Measurements from ENCODE around the gene GABRB1. TPM values are rescaled to one million over a fixed set of nuclear protein-coding genes. Genes with fewer than 3 reads are reported as not detected.

The GABRB1 gene
- total and polyA plus RNA-seq, 2 donors (not counting 3 experiments of a cell fraction or from before 2014, with no cell fraction given): not detected

DNA sequence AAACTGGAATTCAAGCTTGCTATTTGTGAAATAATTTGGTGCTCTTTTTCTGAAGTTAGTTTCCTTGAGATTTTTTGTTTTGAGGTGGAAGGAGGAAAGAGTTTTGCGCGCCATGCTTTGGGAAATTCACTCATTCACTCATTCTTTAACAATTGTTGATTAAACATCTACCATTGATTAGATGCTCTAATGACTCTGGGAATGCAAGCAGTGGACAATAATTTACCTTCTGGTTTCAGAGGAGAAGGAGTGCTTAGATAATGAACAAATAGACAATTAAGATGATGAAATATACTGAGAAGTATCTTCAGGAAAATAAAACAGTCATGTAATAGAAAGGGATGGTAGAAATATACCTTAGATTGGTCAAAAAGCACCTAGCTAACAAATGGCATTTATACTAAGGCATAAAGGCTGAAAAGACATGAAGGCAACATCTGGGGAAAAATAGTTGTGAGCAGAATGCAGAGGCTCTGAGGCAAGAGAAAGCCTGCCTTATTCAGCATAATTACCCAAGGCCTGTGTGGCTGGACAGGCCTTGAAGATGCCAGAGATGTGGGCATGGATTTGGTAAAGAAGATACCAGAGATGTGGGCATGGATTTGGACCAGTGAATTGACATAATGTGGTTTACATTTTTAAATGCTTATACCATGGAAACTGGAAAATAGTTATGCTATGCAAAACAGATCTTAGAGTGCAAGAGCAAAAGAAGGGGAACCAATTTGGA lies 434.9 kb downstream of the GABRB1 start:
- Histone ChIP-seq H3K27me3 (ENCODE audit: control insufficient read depth in 2 of 2, insufficient read depth in 2 of 2, low read length in 2 of 2) (no peaks in the 10 kb centered on the region), H3K9me3 (replicated peaks; ENCODE audit: control insufficient read depth, insufficient read depth, low read length) (no peaks in the 10 kb centered on the region), H4K20me1 (replicated peaks; ENCODE audit: control insufficient read depth, extremely low read depth, insufficient read depth, low read length) (no peaks in the 10 kb centered on the region), H3K79me2 (ENCODE audit: control insufficient read depth, insufficient read depth, low read length) (peaks cover 4% of the 10 kb centered on the region), H3K9ac (replicated peaks; ENCODE audit: extremely low read depth, insufficient read depth, low read length) (no peak overlapping the region), H2AFZ (ENCODE audit: low read depth, low read length) (no peak overlapping the region), H3K36me3 (ENCODE audit: control insufficient read depth in 2 of 2, extremely low read depth in 1 of 2, insufficient read depth in 2 of 2, low read length in 2 of 2) (no peaks in the 10 kb centered on the region), H3K4me3 (replicated peaks in 1 of 3; ENCODE audit: insufficient read depth in 1 of 3, low read depth in 1 of 3, low read length in 3 of 3) (no peak overlapping the region), H3K27ac (ENCODE audit: insufficient read depth, low read depth, low read length) (no peak overlapping the region), H3K4me2 (ENCODE audit: insufficient read depth, low read length) (no peak overlapping the region), H3K9me1 (replicated peaks; ENCODE audit: control insufficient read depth, extremely low read depth, insufficient read depth, low read length) (no peaks in the 10 kb centered on the region), H3K4me1 (ENCODE audit: control insufficient read depth, extremely low read depth, insufficient read depth, low read length) (peaks cover 5% of the 10 kb centered on the region)
- no peak for FAIRE-seq
- dilution Hi-C loops (cut with MboI; ENCODE audit: extremely low pct_ligation_motif_present, low sequenced_read_pairs): no loop called here
- ChIA-PET POLR2A (no interaction called here), CTCF (interaction anchor here (1.4 to 1.9 kb wide), 2 partner anchors 10 to 17 kb away, joined by 3 to 5 read pairs; no protein-coding TSS in a partner anchor)
- BruUV-seq (replicated peaks): no TSS peak
- TF ChIP-seq, protein P1, sequence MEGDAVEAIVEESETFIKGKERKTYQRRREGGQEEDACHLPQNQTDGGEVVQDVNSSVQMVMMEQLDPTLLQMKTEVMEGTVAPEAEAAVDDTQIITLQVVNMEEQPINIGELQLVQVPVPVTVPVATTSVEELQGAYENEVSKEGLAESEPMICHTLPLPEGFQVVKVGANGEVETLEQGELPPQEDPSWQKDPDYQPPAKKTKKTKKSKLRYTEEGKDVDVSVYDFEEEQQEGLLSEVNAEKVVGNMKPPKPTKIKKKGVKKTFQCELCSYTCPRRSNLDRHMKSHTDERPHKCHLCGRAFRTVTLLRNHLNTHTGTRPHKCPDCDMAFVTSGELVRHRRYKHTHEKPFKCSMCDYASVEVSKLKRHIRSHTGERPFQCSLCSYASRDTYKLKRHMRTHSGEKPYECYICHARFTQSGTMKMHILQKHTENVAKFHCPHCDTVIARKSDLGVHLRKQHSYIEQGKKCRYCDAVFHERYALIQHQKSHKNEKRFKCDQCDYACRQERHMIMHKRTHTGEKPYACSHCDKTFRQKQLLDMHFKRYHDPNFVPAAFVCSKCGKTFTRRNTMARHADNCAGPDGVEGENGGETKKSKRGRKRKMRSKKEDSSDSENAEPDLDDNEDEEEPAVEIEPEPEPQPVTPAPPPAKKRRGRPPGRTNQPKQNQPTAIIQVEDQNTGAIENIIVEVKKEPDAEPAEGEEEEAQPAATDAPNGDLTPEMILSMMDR (IDR thresholded peaks at IDR 0.05; ENCODE audit: extremely low read depth in 1 of 2, insufficient read depth in 1 of 2, low read depth in 1 of 2, low read length in 2 of 2): no peak
- TF ChIP-seq POLR2A (IDR thresholded peaks at IDR 0.05; ENCODE audit: low read depth, low read length): no peak
- no peak for TF ChIP-seq MYC (IDR thresholded peaks at IDR 0.05; ENCODE audit: low read depth, low read length)
- TF ChIP-seq, protein P2, sequence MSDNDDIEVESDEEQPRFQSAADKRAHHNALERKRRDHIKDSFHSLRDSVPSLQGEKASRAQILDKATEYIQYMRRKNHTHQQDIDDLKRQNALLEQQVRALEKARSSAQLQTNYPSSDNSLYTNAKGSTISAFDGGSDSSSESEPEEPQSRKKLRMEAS (IDR thresholded peaks at IDR 0.05; ENCODE audit: insufficient read depth, insufficient read length): no peak
- no peak for TF ChIP-seq EZH2 (IDR thresholded peaks at IDR 0.05; ENCODE audit: borderline replicate concordance, low read depth, low read length, severe bottlenecking)
- TF ChIP-seq JUN (IDR thresholded peaks at IDR 0.05; ENCODE audit: borderline replicate concordance, insufficient read depth, insufficient read length, low read depth): no peak
- TF ChIP-seq POLR2AphosphoS5 (IDR thresholded peaks at IDR 0.05; ENCODE audit: insufficient read depth, low read depth, low read length): no peak
- TF ChIP-seq GATA2 (IDR thresholded peaks at IDR 0.05; ENCODE audit: insufficient read depth, insufficient read length, low read depth, low read length): no peak
- intact Hi-C loops (cut with micrococcal nuclease): loop anchor here (10.0 kb wide), 1 partner anchor 449 kb away; the partner anchor contains the start of gene NFXL1
- no peak for DNase-seq (ENCODE audit: low read depth, low spot score)

All from endothelial cell of umbilical vein (primary cell).